ENCODE measurements around the gene PCNX1.
"Not testable (repeated sequence)": the region's sequence is repeated elsewhere in the genome, so short reads cannot be mapped to it uniquely, and the experiment has no call there.

The PCNX1 gene

GRCh38 chr14:71123579-71124135 lies 216.4 kb downstream of the PCNX1 start:
- DNase-seq (ENCODE audit: low read depth in 2 of 2): no peak

DNA sequence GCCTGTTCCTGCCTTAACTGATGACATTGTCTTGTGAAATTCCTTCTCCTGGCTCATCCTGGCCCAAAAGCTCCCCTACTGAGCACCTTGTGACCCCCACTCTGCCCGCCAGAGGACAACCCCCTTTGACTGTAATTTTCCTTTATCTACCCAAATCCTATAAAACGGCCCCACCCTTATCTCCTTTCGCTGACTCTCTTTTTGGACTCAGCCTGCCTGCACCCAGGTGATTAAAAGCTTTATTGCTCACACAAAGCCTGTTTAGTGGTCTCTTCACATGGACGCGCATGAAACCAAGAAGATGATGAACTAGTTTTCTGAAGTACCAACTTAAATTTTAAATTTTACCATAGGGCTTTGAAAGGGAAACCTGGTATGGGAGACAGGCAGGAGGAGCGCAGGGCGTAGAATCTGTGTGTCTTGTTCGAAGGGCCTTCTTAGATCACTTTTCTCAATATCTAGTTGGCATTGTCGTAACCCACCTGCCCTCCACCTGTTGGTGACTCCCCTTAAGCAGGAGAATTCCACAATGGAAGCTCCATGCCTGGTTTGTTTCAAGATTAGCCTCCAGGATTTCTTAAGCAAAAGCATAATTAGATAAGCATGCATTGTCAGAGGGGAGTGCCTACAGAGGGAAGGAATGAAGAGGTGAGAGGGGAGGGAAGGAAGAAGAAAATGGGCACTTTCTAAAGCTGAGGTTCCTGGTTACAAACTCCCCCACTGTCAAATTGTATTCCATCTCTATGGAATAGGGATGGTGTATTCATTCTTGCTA lies 222.6 kb downstream of the PCNX1 start:
- not testable (repeated sequence) for DNase-seq (ENCODE audit: low read depth in 2 of 2)

DNA sequence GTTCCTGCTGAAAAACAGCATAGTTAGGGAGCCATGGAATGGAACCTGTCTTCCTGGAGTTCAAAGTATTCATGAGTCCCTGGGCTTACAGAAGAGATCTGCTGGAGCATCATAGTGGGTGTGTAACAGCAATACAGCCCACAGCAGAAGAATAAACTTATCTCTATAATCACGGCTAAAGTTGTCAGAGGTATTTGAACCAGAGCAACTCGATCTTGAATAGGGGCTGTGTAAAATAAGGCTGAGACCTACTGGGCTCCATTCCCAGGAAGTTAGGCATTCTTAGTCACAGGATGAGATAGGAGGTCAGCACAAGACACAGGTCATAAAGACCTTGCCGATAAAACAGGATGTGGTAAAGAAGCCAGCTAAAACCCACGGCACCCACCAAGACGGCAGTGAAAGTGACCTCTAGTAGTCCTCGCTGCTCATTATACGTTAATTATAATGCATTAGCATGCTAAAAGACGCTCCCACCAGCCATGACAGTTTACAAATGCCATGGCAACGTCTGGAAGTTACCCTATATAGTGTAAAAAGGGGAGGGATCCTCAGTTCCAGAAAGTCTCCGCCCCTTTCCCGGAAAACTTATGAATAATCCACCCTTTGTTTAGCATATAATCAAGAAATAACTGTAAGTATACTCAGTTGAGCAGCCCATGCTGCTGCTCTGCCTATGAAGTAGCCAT lies 223.4 kb downstream of the PCNX1 start:
- DNase-seq (ENCODE audit: low read depth in 2 of 2): no peak

GRCh38 chr14:71133296-71133695 lies 226.0 kb downstream of the PCNX1 start:
- no peak for DNase-seq (ENCODE audit: low read depth in 2 of 2)

DNA sequence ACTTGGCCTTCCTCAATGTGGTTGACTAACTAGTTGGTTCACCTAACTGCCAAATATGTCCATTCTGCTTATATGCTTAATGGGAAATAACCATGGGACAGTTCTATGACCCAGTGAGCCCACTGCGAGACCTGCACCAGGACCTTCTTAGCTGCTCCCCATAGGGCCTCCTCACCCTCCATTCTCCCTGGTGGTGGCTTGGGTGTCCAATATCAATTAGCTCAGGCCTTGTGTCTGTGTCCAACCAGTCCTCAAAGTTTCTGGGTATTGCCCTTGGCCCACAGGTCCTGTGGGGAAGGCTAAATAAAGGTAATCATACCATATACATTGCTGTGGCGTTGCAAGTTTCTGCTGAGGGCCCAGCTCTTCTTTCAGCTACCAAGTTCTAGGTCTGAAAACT lies 228.2 kb downstream of the PCNX1 start:
- no peak for DNase-seq (ENCODE audit: low read depth in 2 of 2)

DNA sequence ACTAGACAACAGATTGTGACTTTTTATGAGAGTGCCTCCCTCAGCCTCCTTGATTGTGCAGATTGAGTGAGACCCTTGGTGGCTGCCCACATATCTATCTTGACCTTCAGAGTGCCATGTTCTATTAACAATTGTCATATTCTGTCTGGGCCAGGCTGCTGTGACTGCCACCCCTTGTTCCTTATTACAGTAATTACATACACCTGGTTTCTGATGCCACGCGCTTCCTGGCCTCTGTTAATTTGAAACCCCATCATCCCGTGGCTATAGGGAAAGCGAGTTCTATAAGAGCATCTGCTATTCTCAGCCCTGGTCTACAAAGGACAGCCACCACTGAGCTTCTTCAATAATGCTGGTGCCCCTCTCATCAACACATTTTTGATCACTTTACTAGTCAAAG lies 228.7 kb downstream of the PCNX1 start:
- no peak for DNase-seq (ENCODE audit: low read depth in 2 of 2)

GRCh38 chr14:71136386-71137060 lies 229.3 kb downstream of the PCNX1 start:
- no peak for DNase-seq (ENCODE audit: low read depth in 2 of 2)

GRCh38 chr14:71137536-71138447 lies 230.5 kb downstream of the PCNX1 start:
- DNase-seq (ENCODE audit: low read depth in 2 of 2): no peak

DNA sequence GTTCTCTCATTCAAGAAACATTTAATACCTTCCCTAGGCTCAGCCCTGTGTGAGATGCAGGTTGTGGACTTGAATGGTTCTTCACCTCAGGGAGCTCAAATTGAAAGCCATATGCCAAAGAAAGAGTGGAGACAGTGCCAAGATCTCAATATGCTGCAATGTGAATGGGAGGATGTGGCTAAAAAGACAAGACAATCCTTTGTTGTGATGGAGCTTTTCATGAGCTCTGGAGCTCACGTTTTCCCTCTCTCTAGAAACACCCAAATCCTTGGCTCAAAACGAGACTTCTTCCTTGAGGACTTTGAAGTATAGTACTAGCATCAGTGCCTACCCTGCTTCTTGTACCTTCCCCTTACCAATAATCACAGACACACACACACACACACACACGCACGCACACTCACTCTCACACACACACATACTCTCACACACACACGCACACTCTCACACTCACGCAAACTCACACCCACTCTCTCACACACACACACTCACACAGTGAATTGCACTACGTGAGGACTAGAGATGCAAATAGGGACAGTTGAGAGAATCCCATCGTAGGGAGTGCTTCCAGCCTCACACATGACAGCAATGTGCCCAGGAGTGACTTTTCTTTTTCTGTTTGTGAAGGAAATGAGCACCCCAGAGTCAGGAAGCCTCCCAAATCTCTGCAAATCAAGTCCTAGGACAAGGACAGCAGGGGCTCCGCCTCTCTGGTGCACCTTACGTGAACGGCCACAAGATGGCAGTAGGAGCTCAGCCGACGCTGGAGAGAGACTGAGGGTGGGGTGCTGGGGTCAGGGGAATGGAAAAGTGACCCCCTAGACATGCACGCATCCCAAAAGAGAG lies 231.4 kb downstream of the PCNX1 start:
- peak; percentile 14 to 17 for DNase-seq (ENCODE audit: low read depth in 2 of 2)

- DNase-seq (ENCODE audit: low read depth in 2 of 2): no peak
These were observed 232.2 kb downstream of the PCNX1 start for GRCh38 chr14:71139294-71139946.

DNA sequence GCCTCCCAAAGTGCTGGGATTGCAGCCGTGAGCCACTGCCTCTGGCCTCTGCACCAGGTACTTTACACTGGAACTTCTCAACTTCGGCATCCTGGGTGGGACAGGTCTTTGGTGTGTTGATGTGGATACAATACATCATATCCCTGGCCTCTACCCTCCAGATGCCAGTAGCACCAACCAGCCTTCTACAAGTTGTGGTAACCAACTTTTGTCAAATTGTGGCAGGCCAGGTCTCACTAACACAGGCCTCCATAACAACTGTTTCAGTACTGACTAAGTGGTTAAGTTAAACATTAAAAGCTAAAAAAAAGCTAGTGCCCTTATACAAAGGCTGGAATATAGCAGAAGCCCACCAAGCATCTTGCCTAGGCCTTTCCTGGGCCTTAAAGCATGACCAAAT lies 232.9 kb downstream of the PCNX1 start:
- DNase-seq (ENCODE audit: low read depth in 2 of 2): no peak

DNA sequence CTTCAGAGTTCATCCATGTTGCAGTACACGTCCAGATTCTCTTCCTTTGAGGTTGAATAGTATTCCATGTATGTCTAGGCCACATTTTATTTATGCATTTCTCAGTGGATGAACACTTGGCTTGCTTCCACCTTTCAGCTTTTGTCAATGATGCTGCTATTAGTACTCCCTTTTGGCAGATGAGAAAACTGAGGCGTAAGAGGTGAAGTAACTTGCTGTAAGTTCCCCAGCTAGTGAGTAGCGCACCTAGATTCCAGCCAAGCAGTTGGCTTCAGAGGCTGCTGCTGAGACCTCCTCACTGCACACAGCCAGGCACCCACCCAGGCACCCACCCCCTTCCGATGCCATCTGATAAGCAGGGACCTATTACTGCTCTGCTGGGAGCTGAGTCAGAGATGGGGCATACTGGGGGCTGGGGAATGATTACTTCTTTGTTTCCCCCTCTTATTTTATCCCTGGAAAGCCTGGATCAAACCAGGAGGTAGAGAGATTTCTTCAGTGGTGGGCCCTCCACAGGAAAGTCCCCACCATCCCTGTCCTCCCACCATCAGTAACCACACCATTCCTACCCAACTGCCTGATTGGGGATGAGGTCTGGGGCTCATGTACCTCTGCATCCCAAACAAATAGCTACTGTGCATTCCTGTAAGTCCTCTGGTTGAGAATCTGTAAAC lies 234.6 kb downstream of the PCNX1 start:
- DNase-seq (ENCODE audit: low read depth in 2 of 2): no peak

GRCh38 chr14:71142375-71143038 lies 235.2 kb downstream of the PCNX1 start:
- DNase-seq (ENCODE audit: low read depth in 2 of 2): no peak

GRCh38 chr14:71143381-71144290 lies 236.4 kb downstream of the PCNX1 start:
- DNase-seq (ENCODE audit: low read depth in 2 of 2): no peak

- DNase-seq (ENCODE audit: low read depth in 2 of 2): not testable (repeated sequence)
These were observed 240.1 kb downstream of the PCNX1 start for GRCh38 chr14:71147335-71147734.

GRCh38 chr14:71148627-71149026 lies 241.4 kb downstream of the PCNX1 start:
- DNase-seq (ENCODE audit: low read depth in 2 of 2): no peak

DNA sequence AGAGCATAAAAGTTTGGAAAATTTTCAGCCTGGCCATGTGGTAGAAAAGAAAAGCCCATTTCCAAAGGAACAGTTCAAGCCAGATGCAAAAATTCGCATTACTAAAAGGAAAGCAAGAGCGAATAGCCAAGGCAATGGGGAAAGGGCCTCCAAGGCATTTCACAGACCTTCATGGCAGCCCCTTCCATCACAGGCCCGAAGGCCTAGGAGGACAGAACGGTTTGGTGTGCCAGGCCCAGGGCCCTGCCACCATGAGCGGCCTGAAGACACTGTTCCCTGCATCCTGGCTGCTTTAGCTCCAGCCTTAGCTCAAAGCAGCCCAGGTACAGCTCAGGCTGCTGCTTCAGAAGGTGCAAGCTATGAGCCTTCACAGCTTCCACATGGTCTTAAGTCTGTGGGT lies 243.5 kb downstream of the PCNX1 start:
- no peak for DNase-seq (ENCODE audit: low read depth in 2 of 2)

- DNase-seq (ENCODE audit: low read depth in 2 of 2): no peak
These were observed 248.5 kb downstream of the PCNX1 start for GRCh38 chr14:71155743-71156142.

All from stimulated activated CD8-positive, alpha-beta memory T cell treated with anti-CD3 and anti-CD28 coated beads, Interleukin-2, amount 100 ng/mL, for 1 hour (primary cell).